PC-9 (cell line): ENCODE data around the gene PRICKLE2. TPM values are rescaled to one million over a fixed set of nuclear protein-coding genes. Genes with fewer than 3 reads are reported as not detected.
"Not testable (repeated sequence)": the region's sequence is repeated elsewhere in the genome, so short reads cannot be mapped to it uniquely, and the experiment has no call there.

ENCODE experiments used
- BruUV-seq: library from RNA; stranded (reverse); fragments of 400-500 nt; replicated peaks from 2 replicates; lab custom pipeline; 2021; lab: Mats Ljungman, UMichigan
- CTCF ChIA-PET: fragments of 300-600 bp; sonication (Branson Sonifier 250); formaldehyde crosslinking; loops from one replicate; lab custom pipeline; 2022; ENCODE audit warnings: antibody characterized with exemption; lab: Charles Lee
- POLR2A ChIA-PET: fragments of 300-600 bp; sonication (Branson Sonifier 250); formaldehyde crosslinking; loops from one replicate; lab custom pipeline; 2022; ENCODE audit warnings: antibody characterized with exemption; ENCODE audit not compliant: unreplicated experiment; lab: Charles Lee
- DNase-seq, 2 experiments: peaks; one replicate each; pipeline versions ENCODE4 v3.0.0 to v3.0.0-alpha.2; 2015 to 2022; ENCODE audit warnings: mixed read lengths in 1 of 2
- H2AFZ ChIP-seq: fragments of 200-600 bp; sonication (generic); 2 replicates; pipeline ENCODE4 v1.8.1; 2017; ENCODE audit warnings: antibody characterized with exemption
- H3F3A ChIP-seq: fragments of 200-600 bp; sonication (generic); 2 replicates; pipeline ENCODE4 v1.8.1; 2017; ENCODE audit warnings: antibody characterized with exemption, mild to moderate bottlenecking, low read depth; ENCODE audit not compliant: insufficient read depth
- H3K27ac ChIP-seq: fragments of 200-600 bp; sonication (generic); 2 replicates; pipeline ENCODE4 v1.6.1; 2016; ENCODE audit warnings: mixed run types
- H3K27me3 ChIP-seq: fragments of 200-600 bp; sonication (generic); 2 replicates; pipeline ENCODE4 v1.6.1; 2016; ENCODE audit warnings: low read depth, mixed run types; ENCODE audit not compliant: insufficient read depth
- H3K36me3 ChIP-seq: fragments of 200-600 bp; sonication (generic); 2 replicates; pipeline ENCODE4 v1.6.1; 2016; ENCODE audit warnings: low read depth, mixed run types
- H3K4me1 ChIP-seq: fragments of 200-600 bp; sonication (generic); replicated peaks from 2 replicates; pipeline ENCODE4 v1.6.1; 2016; ENCODE audit warnings: mixed run types; ENCODE audit not compliant: insufficient read depth
- H3K4me2 ChIP-seq: fragments of 200-600 bp; sonication (generic); 2 replicates; pipeline ENCODE4 v1.6.1; 2017; ENCODE audit warnings: mixed run types
- H3K4me3 ChIP-seq: fragments of 200-600 bp; sonication (generic); 2 replicates; pipeline ENCODE4 v1.6.1; 2016; ENCODE audit warnings: mixed run types
- H3K79me2 ChIP-seq: fragments of 200-600 bp; sonication (generic); 2 replicates; pipeline ENCODE4 v1.6.1; 2017; ENCODE audit warnings: low read depth, mixed run types
- H3K9me2 ChIP-seq: fragments of 200-600 bp; sonication (generic); 2 replicates; pipeline ENCODE4 v1.8.1; 2017; ENCODE audit warnings: mild to moderate bottlenecking; ENCODE audit not compliant: insufficient read depth
- H3K9me3 ChIP-seq: fragments of 200-600 bp; sonication (generic); 2 replicates; pipeline ENCODE4 v1.8.1; 2016; ENCODE audit warnings: low read depth; ENCODE audit not compliant: insufficient read depth
- H4K20me1 ChIP-seq: fragments of 200-600 bp; sonication (generic); 2 replicates; pipeline ENCODE4 v1.8.1; 2017; ENCODE audit not compliant: insufficient read depth
- EZH2 ChIP-seq: fragments of 200-600 bp; sonication (generic); IDR thresholded peaks from 2 replicates; pipeline ENCODE4 v1.8.0; 2017; ENCODE audit warnings: antibody characterized with exemption, low read depth
- intact Hi-C: fragments of 100-400 bp; cut with micrococcal nuclease; formaldehyde crosslinking; loops from one replicate; pipeline ENCODE4 v1.10.0; 2022; ENCODE audit not compliant: unreplicated experiment
- total RNA-seq: library from RNA; stranded (reverse); gene quantifications from 2 replicates; pipeline ENCODE4 v1.2.3, GENCODE V29; 2021
- TF ChIP-seq, protein P1 (sequence below): fragments of 200-600 bp; sonication (generic); conservative IDR thresholded peaks from 2 replicates; pipeline ENCODE4 v1.6.1; 2017; ENCODE audit warnings: mixed run types, antibody characterized with exemption, mild to moderate bottlenecking, moderate library complexity

PRICKLE2 gene
- total RNA-seq, 1 experiment from 2014 or later = 7.9 TPM

DNA sequence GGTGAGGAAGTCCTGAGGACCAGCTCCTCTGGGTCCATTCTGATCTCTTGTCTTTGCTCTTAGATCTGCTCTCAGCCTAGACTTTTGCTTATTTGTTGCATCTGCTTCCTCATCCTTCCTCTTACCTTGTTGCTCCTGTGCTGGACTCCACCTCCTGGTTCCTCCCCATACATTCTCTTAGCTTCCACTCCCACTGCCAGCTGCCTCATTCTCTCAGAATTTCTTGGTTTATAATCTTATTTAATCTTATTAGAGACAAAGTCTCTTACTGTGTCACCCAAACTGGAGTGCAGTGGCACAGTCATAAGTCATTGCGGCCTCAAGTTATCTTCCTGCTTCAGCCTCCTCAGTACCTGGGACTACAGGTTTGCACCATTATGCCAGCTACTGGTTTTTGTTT lies 133.8 kb downstream of the PRICKLE2 start:
- intact Hi-C loops = no loop called here
- POLR2A ChIA-PET = no interaction called here
- no TSS peak for BruUV-seq

DNA sequence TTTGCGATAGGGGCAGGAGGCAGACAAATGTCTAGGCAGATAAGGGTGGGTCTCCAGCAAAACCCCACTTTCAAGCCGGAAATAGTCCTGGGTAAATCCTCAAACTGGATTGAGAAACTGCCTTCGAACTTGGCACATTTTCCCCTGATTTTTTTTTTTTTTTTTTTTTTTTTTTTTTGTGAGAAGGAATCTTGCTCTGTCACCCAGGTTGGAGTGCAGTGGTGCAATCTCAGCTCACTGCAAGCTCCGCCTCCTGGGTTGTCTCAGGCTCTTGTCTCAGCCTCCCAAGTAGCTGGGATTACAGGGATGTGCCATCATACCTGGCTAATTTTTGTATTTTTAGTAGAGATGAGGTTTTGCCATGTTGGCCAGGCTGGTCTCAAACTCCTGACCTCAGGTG lies 135.9 kb downstream of the PRICKLE2 start:
- H3K4me3 ChIP-seq, H3K36me3 ChIP-seq, H3K27me3 ChIP-seq, CTCF ChIA-PET, intact Hi-C loops, H3K79me2 ChIP-seq, H4K20me1 ChIP-seq, H3K9me2 ChIP-seq, H3K4me1 ChIP-seq, H3F3A ChIP-seq, BruUV-seq, H3K9me3 ChIP-seq, H2AFZ ChIP-seq, H3K27ac ChIP-seq: not testable (repeated sequence)
- peak; percentile 34 to 48 for DNase-seq
- POLR2A ChIA-PET = interaction anchor here (0.7 kb wide), 1 partner anchor 233 kb away, joined by 4 read pairs; no protein-coding TSS in a partner anchor
- H3K4me2 ChIP-seq = peak overlapping the region; percentile 24; the same call in 1 of the 2 replicates

More for the DNA sequence above, 133.8 kb downstream of the PRICKLE2 start:
- Histone ChIP-seq H2AFZ (no peak overlapping the region), H3K9me2 (no peaks in the 10 kb centered on the region), H3K79me2 (no peaks in the 10 kb centered on the region), H3K36me3 (no peaks in the 10 kb centered on the region), H3K4me2 (no peak overlapping the region), H4K20me1 (no peaks in the 10 kb centered on the region), H3K27me3 (no peaks in the 10 kb centered on the region), H3K27ac (no peak overlapping the region), H3K9me3 (no peaks in the 10 kb centered on the region), H3K4me3 (no peak overlapping the region), H3K4me1 (no peaks in the 10 kb centered on the region), H3F3A (no peaks in the 10 kb centered on the region)
- no peak for DNase-seq
- CTCF ChIA-PET = no interaction called here
- TF ChIP-seq EZH2 = no peak
- TF ChIP-seq, protein P1, sequence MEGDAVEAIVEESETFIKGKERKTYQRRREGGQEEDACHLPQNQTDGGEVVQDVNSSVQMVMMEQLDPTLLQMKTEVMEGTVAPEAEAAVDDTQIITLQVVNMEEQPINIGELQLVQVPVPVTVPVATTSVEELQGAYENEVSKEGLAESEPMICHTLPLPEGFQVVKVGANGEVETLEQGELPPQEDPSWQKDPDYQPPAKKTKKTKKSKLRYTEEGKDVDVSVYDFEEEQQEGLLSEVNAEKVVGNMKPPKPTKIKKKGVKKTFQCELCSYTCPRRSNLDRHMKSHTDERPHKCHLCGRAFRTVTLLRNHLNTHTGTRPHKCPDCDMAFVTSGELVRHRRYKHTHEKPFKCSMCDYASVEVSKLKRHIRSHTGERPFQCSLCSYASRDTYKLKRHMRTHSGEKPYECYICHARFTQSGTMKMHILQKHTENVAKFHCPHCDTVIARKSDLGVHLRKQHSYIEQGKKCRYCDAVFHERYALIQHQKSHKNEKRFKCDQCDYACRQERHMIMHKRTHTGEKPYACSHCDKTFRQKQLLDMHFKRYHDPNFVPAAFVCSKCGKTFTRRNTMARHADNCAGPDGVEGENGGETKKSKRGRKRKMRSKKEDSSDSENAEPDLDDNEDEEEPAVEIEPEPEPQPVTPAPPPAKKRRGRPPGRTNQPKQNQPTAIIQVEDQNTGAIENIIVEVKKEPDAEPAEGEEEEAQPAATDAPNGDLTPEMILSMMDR = no peak

DNA sequence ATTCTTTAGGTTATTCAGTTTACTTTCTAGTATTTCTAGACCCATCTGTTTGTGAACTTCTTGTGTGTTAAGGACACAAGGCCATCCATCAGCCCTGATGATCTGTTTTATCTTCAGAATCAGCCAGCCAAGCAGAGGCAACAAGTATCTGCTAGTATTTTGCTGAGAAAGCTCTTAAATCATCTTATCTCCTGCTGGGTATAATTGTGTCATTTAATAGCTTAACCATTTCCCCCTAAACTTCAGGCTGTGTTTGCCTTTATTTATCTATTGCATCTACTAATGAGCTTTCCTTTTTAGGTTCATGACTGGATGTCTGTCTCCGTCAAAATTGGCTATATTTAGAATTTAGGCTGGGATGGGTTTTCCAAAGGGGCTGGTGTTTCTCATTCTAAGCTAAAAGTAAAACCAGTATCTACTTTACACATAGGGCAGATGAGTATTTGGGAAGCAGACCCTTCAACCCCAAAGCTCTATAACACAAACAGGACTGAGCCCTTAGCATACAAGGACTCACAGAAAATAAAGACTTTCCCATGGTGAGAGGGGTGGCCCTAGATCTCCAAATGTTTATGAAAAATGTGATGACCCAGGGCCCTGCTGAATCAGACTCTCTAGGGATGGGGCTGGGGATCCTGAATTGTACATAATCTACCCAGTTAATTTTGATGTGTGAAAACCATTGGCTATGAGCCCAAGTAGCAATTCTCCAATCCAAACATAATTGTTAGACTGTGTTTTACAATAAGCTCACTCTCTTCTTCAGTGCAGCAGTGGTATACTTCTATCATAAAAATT lies 136.7 kb downstream of the PRICKLE2 start:
- Histone ChIP-seq H3F3A (peaks cover 12% of the 10 kb centered on the region; the same call in 1 of the 2 replicates), H4K20me1 (no peaks in the 10 kb centered on the region), H3K27me3 (no peaks in the 10 kb centered on the region), H3K27ac (no peak overlapping the region), H3K79me2 (no peaks in the 10 kb centered on the region), H3K4me1 (no peaks in the 10 kb centered on the region; the same call in 1 of the 2 replicates), H3K9me2 (no peaks in the 10 kb centered on the region), H2AFZ (no peak overlapping the region), H3K4me2 (peak overlapping the region; percentile 24; the same call in 1 of the 2 replicates), H3K4me3 (no peak overlapping the region), H3K36me3 (no peaks in the 10 kb centered on the region), H3K9me3 (no peaks in the 10 kb centered on the region)
- POLR2A ChIA-PET = interaction anchor here (0.6 to 0.7 kb wide), 2 partner anchors 229 to 233 kb away, joined by 4 to 6 read pairs; no protein-coding TSS in a partner anchor
- CTCF ChIA-PET = no interaction called here
- no peak for TF ChIP-seq EZH2
- TF ChIP-seq, protein P1 = no peak
- BruUV-seq = no TSS peak
- DNase-seq = no peak
- intact Hi-C loops = no loop called here
